HT1080 (cell line): ENCODE results near the gene UNC93B1. TPM values are rescaled to one million over a fixed set of nuclear protein-coding genes. Genes with fewer than 3 reads are reported as not detected.
A peak's percentile ranks its signal among the peaks of the same experiment; 100 is the strongest.

Experiments used
- DNase-seq: peaks from one replicate; pipeline ENCODE4 v3.0.0-alpha.2; 2015; ENCODE audit warnings: low read depth
- total RNA-seq: library from RNA; depleted of rRNA; stranded (reverse); fragments of >200 nt; shearing (Covaris generic); gene quantifications from 2 replicates; pipeline ENCODE4 v1.2.3, GENCODE V29; 2014

UNC93B1 gene
- total RNA-seq, 1 experiment from 2014 or later = 18.7 TPM

- no peak for DNase-seq
Observed at GRCh38 chr11:68024508-68024907, 20.6 kb upstream of the UNC93B1 start.

- no peak for DNase-seq
Observed at GRCh38 chr11:68022531-68022930, 18.6 kb upstream of the UNC93B1 start.

- DNase-seq = peak; percentile 32
Observed at GRCh38 chr11:68021167-68021787, 17.4 kb upstream of the UNC93B1 start.

- DNase-seq = peak; percentile 52
Observed at GRCh38 chr11:68020575-68020974, 16.7 kb upstream of the UNC93B1 start.

GRCh38 chr11:68019486-68019885 lies 15.6 kb upstream of the UNC93B1 start:
- no peak for DNase-seq

- no peak for DNase-seq
Observed at GRCh38 chr11:68018730-68019190, 14.9 kb upstream of the UNC93B1 start.

GRCh38 chr11:68017980-68018729 lies 14.3 kb upstream of the UNC93B1 start:
- DNase-seq = no peak

GRCh38 chr11:68016904-68017817 lies 13.3 kb upstream of the UNC93B1 start:
- no peak for DNase-seq

GRCh38 chr11:68016161-68016903 lies 12.4 kb upstream of the UNC93B1 start:
- DNase-seq = no peak

GRCh38 chr11:68015467-68015866 lies 11.6 kb upstream of the UNC93B1 start:
- no peak for DNase-seq

GRCh38 chr11:68014947-68015447 lies 11.1 kb upstream of the UNC93B1 start:
- no peak for DNase-seq

- peak; percentile 97 for DNase-seq
Observed at GRCh38 chr11:68014157-68014946, 10.5 kb upstream of the UNC93B1 start.

GRCh38 chr11:68013611-68014156 lies 9.8 kb upstream of the UNC93B1 start:
- DNase-seq = no peak

- peak; percentile 96 for DNase-seq
Observed at GRCh38 chr11:68012843-68013610, 9.1 kb upstream of the UNC93B1 start.

- DNase-seq = no peak
Observed at GRCh38 chr11:68012044-68012842, 8.3 kb upstream of the UNC93B1 start.

- DNase-seq = no peak
Observed at GRCh38 chr11:68011051-68011943, 7.4 kb upstream of the UNC93B1 start.
